Esophagus muscularis mucosa (tissue), 4 donors: ENCODE measurements around the gene SLC6A19.

ENCODE experiments used
- CTCF ChIP-seq, 3 experiments: fragments of 200-600 bp in 2 of 3; fragments of 450-650 bp in 1 of 3; sonication (generic) in 2 of 3; IDR thresholded peaks; one replicate each; pipeline ENCODE4 v1.5.1; 2017 to 2019; ENCODE audit warnings: antibody characterized with exemption in 3 of 3, mild to moderate bottlenecking in 2 of 3, moderate library complexity in 1 of 3
- EP300 ChIP-seq: sonication (generic); formaldehyde crosslinking; IDR thresholded peaks from one replicate; pipeline ENCODE4 v1.6.1; 2017; ENCODE audit warnings: antibody characterized with exemption
- POLR2A ChIP-seq: fragments of 450-650 bp; IDR thresholded peaks from one replicate; pipeline ENCODE4 v1.6.1; 2017; ENCODE audit warnings: antibody characterized with exemption, moderate library complexity, mild to moderate bottlenecking, low read depth
- POLR2AphosphoS5 ChIP-seq, 2 donors: sonication (generic); formaldehyde crosslinking; IDR thresholded peaks; one replicate each; pipeline ENCODE4 v1.6.1; 2017; ENCODE audit warnings: antibody characterized with exemption in 2 of 2

GRCh38 chr5:1204693-1205242 lies 3.4 kb downstream of the SLC6A19 start:
- TF ChIP-seq CTCF (IDR thresholded peaks at IDR 0.05), result no peak
- no peak for TF ChIP-seq POLR2A
- TF ChIP-seq POLR2AphosphoS5 (IDR thresholded peaks at IDR 0.05), result no peak
- no peak for TF ChIP-seq EP300
